H1 (cell line): ENCODE results near the gene USH1C. TPM values are rescaled to one million over a fixed set of nuclear protein-coding genes. Genes with fewer than 3 reads are reported as not detected.

Experiments used
- CTCF ChIA-PET: fragments of 300-600 bp; sonication (Branson Sonifier 250); formaldehyde crosslinking; loops from one replicate; lab custom pipeline; 2021; ENCODE audit not compliant: partially characterized antibody; lab: Charles Lee
- POLR2A ChIA-PET: fragments of 300-600 bp; sonication (Branson Sonifier 250); formaldehyde crosslinking; loops from one replicate; lab custom pipeline; 2021; ENCODE audit warnings: inconsistent platforms; ENCODE audit not compliant: partially characterized antibody; lab: Charles Lee
- DNase-seq, 2 experiments: peaks; one replicate each; pipeline versions ENCODE4 v3.0.0 to v3.0.0-alpha.2; 2010 to 2022; ENCODE audit warnings: low spot score in 2 of 2, low read depth in 1 of 2, mixed read lengths in 1 of 2
- FAIRE-seq: peaks from 2 replicates; lab custom pipeline; 2011; peaks lifted over from hg19 to GRCh38; lab: Jason Lieb, UNC
- H2AFZ ChIP-seq: 2 replicates; pipeline ENCODE4 v1.8.1; 2012; ENCODE audit warnings: low read length, inconsistent platforms
- H2AK5ac ChIP-seq: 2 replicates; pipeline ENCODE4 v1.6.1; 2013; ENCODE audit warnings: low read depth, low read length
- H2BK120ac ChIP-seq: replicated peaks from 2 replicates; pipeline ENCODE3; 2013; ENCODE audit warnings: low read depth, low read length, inconsistent platforms
- H2BK12ac ChIP-seq: 2 replicates; pipeline ENCODE4 v1.6.1; 2013; ENCODE audit warnings: low read depth, low read length
- H2BK15ac ChIP-seq: 2 replicates; pipeline ENCODE4 v1.6.1; 2013; ENCODE audit warnings: low read length
- H2BK20ac ChIP-seq: 2 replicates; pipeline ENCODE4 v1.6.1; 2013; ENCODE audit warnings: low read length
- H2BK5ac ChIP-seq: 2 replicates; pipeline ENCODE4 v1.6.1; 2013; ENCODE audit warnings: low read depth, low read length
- H3K14ac ChIP-seq: 2 replicates; pipeline ENCODE4 v1.6.1; 2013; ENCODE audit warnings: inconsistent platforms; ENCODE audit not compliant: insufficient read length
- H3K18ac ChIP-seq: 2 replicates; pipeline ENCODE4 v1.6.1; 2013; ENCODE audit warnings: low read length; ENCODE audit errors: extremely low read depth
- H3K23ac ChIP-seq: 2 replicates; pipeline ENCODE4 v1.6.1; 2013; ENCODE audit warnings: inconsistent platforms; ENCODE audit not compliant: insufficient read length
- H3K23me2 ChIP-seq: 2 replicates; pipeline ENCODE4 v1.6.1; 2013; ENCODE audit warnings: low read depth, low read length
- H3K27ac ChIP-seq: 2 replicates; pipeline ENCODE4 v1.6.1; 2011; ENCODE audit warnings: low read depth, low read length, inconsistent platforms
- H3K27me3 ChIP-seq, 4 experiments: replicated peaks in 1 of 4; 1 replicate in 1 of 4; 2 replicates in 3 of 4; pipeline versions ENCODE4 v1.6.1 to v1.8.1; 2011 to 2013; ENCODE audit warnings: low read length in 3 of 4, mild to moderate bottlenecking in 3 of 4, inconsistent platforms in 2 of 4, mixed read lengths in 2 of 4, moderate library complexity in 1 of 4; ENCODE audit not compliant: control insufficient read depth in 3 of 4, insufficient read depth in 3 of 4; ENCODE audit errors: extremely low read depth in 1 of 4
- H3K36me3 ChIP-seq, 4 experiments: 2 replicates each; pipeline versions ENCODE4 v1.6.1 to v1.8.1; 2011 to 2013; ENCODE audit warnings: mild to moderate bottlenecking in 4 of 4, low read length in 3 of 4, moderate library complexity in 2 of 4, control low read depth in 1 of 4, inconsistent platforms in 1 of 4; ENCODE audit not compliant: insufficient read depth in 4 of 4, control insufficient read depth in 2 of 4
- H3K4ac ChIP-seq: replicated peaks from 2 replicates; pipeline ENCODE3; 2013; ENCODE audit warnings: low read length, low read depth, mixed read lengths, inconsistent platforms; ENCODE audit not compliant: insufficient read length
- H3K4me1 ChIP-seq, 4 experiments: replicated peaks in 1 of 4; 1 replicate in 1 of 4; 2 replicates in 3 of 4; pipeline versions ENCODE4 v1.6.1 to v1.8.1; 2011 to 2013; ENCODE audit warnings: low read length in 3 of 4, inconsistent platforms in 2 of 4, mixed read lengths in 1 of 4; ENCODE audit not compliant: insufficient read depth in 4 of 4, control insufficient read depth in 3 of 4
- H3K4me2 ChIP-seq, 2 experiments: 2 replicates each; pipeline versions ENCODE4 v1.6.1 to v1.8.1; 2011 to 2013; ENCODE audit warnings: low read depth in 2 of 2, low read length in 2 of 2, control low read depth in 1 of 2, inconsistent platforms in 1 of 2, mild to moderate bottlenecking in 1 of 2; ENCODE audit not compliant: insufficient read depth in 1 of 2
- H3K4me3 ChIP-seq, 4 experiments: fragments of 200-600, 300-600 bp in 1 of 4; sonication (generic), shearing (Covaris generic), sonication (Bioruptor Twin) in 1 of 4; 2 replicates each; pipeline versions ENCODE4 v1.5.1 to v1.8.1; 2011 to 2016; ENCODE audit warnings: low read length in 4 of 4, low read depth in 3 of 4, control low read depth in 2 of 4, inconsistent platforms in 2 of 4, mild to moderate bottlenecking in 2 of 4, mixed read lengths in 1 of 4, moderate library complexity in 1 of 4; ENCODE audit not compliant: insufficient read depth in 2 of 4; ENCODE audit errors: extremely low read depth in 1 of 4
- H3K56ac ChIP-seq: replicated peaks from 2 replicates; pipeline ENCODE3; 2013; ENCODE audit warnings: low read depth, mild to moderate bottlenecking, mixed read lengths, low read length, inconsistent platforms; ENCODE audit not compliant: insufficient read length
- H3K79me1 ChIP-seq: 2 replicates; pipeline ENCODE4 v1.6.1; 2013; ENCODE audit warnings: low read depth, low read length, control low read depth
- H3K79me2 ChIP-seq, 2 experiments: 2 replicates each; pipeline versions ENCODE4 v1.6.1 to v1.8.1; 2012 to 2013; ENCODE audit warnings: low read length in 2 of 2, mild to moderate bottlenecking in 2 of 2, inconsistent platforms in 1 of 2; ENCODE audit not compliant: insufficient read depth in 2 of 2, control insufficient read depth in 1 of 2
- H3K9ac ChIP-seq, 4 experiments: replicated peaks in 1 of 4; 1 replicate in 1 of 4; 2 replicates in 3 of 4; pipeline versions ENCODE4 v1.6.1 to v1.8.1; 2011 to 2013; ENCODE audit warnings: low read depth in 3 of 4, low read length in 3 of 4, control low read depth in 2 of 4, mild to moderate bottlenecking in 2 of 4, moderate library complexity in 2 of 4, inconsistent platforms in 1 of 4; ENCODE audit errors: extremely low read depth in 1 of 4
- H3K9me3 ChIP-seq, 2 experiments: 2 replicates each; pipeline versions ENCODE4 v1.6.1 to v1.8.1; 2012 to 2013; ENCODE audit warnings: mild to moderate bottlenecking in 2 of 2, moderate library complexity in 2 of 2, control low read depth in 1 of 2, inconsistent platforms in 1 of 2, low read depth in 1 of 2, low read length in 1 of 2, mixed read lengths in 1 of 2; ENCODE audit not compliant: insufficient read depth in 2 of 2
- H4K20me1 ChIP-seq, 2 experiments: replicated peaks in 1 of 2; 2 replicates each; pipeline versions ENCODE3 to v1.8.1; 2011 to 2013; ENCODE audit warnings: inconsistent platforms in 2 of 2, low read length in 2 of 2, mild to moderate bottlenecking in 1 of 2; ENCODE audit not compliant: insufficient read depth in 2 of 2, control insufficient read depth in 1 of 2
- H4K5ac ChIP-seq: 2 replicates; pipeline ENCODE4 v1.6.1; 2013; ENCODE audit warnings: low read length, low read depth, mixed read lengths, inconsistent platforms; ENCODE audit not compliant: insufficient read length
- H4K8ac ChIP-seq: 2 replicates; pipeline ENCODE4 v1.8.0; 2013; ENCODE audit warnings: mild to moderate bottlenecking, moderate library complexity, low read length, inconsistent platforms; ENCODE audit not compliant: insufficient read depth; ENCODE audit errors: extremely low read depth
- H4K91ac ChIP-seq: replicated peaks from 2 replicates; pipeline ENCODE3; 2013; ENCODE audit warnings: low read length, mixed read lengths, inconsistent platforms; ENCODE audit not compliant: insufficient read length
- CTCF ChIP-seq, 3 experiments: IDR thresholded peaks; 1 replicate in 2 of 3; 2 replicates in 1 of 3; pipeline versions ENCODE4 v1.5.1 to v1.6.1; 2011; ENCODE audit warnings: low read length in 3 of 3, mild to moderate bottlenecking in 3 of 3, inconsistent platforms in 2 of 3, low read depth in 1 of 3, moderate library complexity in 1 of 3; ENCODE audit not compliant: insufficient read depth in 1 of 3; ENCODE audit errors: control extremely low read depth in 1 of 3
- EGR1 ChIP-seq: IDR thresholded peaks from 2 replicates; pipeline ENCODE4 v1.6.1; 2011; ENCODE audit warnings: low read depth, low read length, borderline replicate concordance
- RAD21 ChIP-seq, 2 experiments: IDR thresholded peaks in 1 of 2; conservative IDR thresholded peaks in 1 of 2; 2 replicates each; pipeline ENCODE4 v1.6.1; 2011; ENCODE audit warnings: low read depth in 2 of 2, low read length in 2 of 2, improper control_type of control experiment in 1 of 2, inconsistent platforms in 1 of 2, mild to moderate bottlenecking in 1 of 2, moderate library complexity in 1 of 2
- SUZ12 ChIP-seq: fragments of 200-600 bp; sonication (generic); IDR thresholded peaks from 2 replicates; pipeline ENCODE4 v1.6.1; 2012; ENCODE audit warnings: mild to moderate bottlenecking, inconsistent platforms, low read length, moderate library complexity, mixed read lengths
- WGBS, 2 experiments: shearing (Covaris generic) in 1 of 2; methylation state at CpG; one replicate each; pipeline versions ENCODE4 v1.1.6 to v1.1.7; 2013 to 2015; ENCODE audit warnings: low lambda C conversion rate in 2 of 2, mixed read lengths in 2 of 2, inconsistent platforms in 1 of 2, low coverage in 1 of 2, missing lambda C conversion rate in 1 of 2; ENCODE audit not compliant: insufficient replicate concordance in 2 of 2, insufficient coverage in 1 of 2, insufficient read length in 1 of 2; ENCODE audit errors: extremely low coverage in 1 of 2, missing lambda C conversion rate in 1 of 2; 5-methylcytosine and 5-hydroxymethylcytosine counted together
- polyA plus RNA-seq, 7 experiments: library from polyadenylated mRNA; depleted of rRNA in 3 of 7; stranded (reverse) in 5 of 7; unstranded in 2 of 7; fragments of >200 nt in 5 of 7; fragments of 200-250 nt in 2 of 7; gene quantifications; 1 replicate in 5 of 7; 2 replicates in 1 of 7; 4 replicates in 1 of 7; pipeline versions ENCODE4 v1.2.1 to v1.2.3, GENCODE V29; 2011 to 2013; ENCODE audit warnings: missing spikeins in 2 of 7, mixed read lengths in 2 of 7
- total RNA-seq: library from RNA; stranded (reverse); fragmentation: NEBNext Ultra II Directional; extraction: Animal tissue kit (Norgen Biotek cat#: 25700); gene quantifications from 2 replicates; pipeline ENCODE4 v1.2.1, GENCODE V29; 2021
- TF ChIP-seq, protein P1 (sequence below): IDR thresholded peaks from 2 replicates; pipeline ENCODE4 v1.6.1; 2012; ENCODE audit warnings: inconsistent platforms

USH1C gene
- total and polyA plus RNA-seq, 2 of the 8 experiments (the other 6 are each of a cell fraction or from before 2014, with no cell fraction given) = 1.3 to 1.6 TPM

DNA sequence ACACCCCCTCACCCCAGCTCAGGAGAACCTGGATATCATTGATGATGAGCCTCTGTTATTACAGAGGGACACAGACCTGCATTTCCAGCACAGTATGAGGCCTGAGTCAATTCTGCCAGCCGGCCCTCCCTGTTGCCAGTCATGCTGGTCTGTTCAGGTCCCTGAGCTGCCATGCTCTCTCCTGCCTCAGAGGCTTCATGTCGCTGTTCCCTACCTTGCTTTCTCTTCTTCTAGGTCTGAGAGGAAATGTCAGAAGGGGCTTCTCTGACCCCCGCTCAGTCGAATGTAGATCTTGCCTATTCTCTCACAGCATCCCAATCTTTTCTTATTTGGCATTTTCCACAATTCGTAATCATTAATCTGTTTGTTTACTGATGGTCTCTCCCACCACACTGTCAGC lies 45.7 kb downstream of the USH1C start:
- CTCF ChIA-PET = interaction anchor here (0.7 to 44.8 kb wide), 25 partner anchors 9 to 266 kb away, joined by 3 to 1414 read pairs (median 4); partner anchors contain the start of genes ABCC8 and KCNJ11
- H3K9ac ChIP-seq = no peak overlapping the region
- no peaks in the 10 kb centered on the region for H3K79me2 ChIP-seq
- H3K4me3 ChIP-seq = no peak overlapping the region
- no peak overlapping the region for H3K56ac ChIP-seq
- H3K36me3 ChIP-seq = no peaks in the 10 kb centered on the region
- H4K20me1 ChIP-seq = no peaks in the 10 kb centered on the region
- H2BK15ac ChIP-seq = no peak overlapping the region
- H3K79me1 ChIP-seq = no peaks in the 10 kb centered on the region
- H2BK120ac ChIP-seq = no peak overlapping the region
- no peak overlapping the region for H3K4me2 ChIP-seq
- H3K27me3 ChIP-seq = no peaks in the 10 kb centered on the region; a peak in 2 of 7 replicates
- H3K18ac ChIP-seq = no peak overlapping the region
- FAIRE-seq = peak; percentile 70
- no peaks in the 10 kb centered on the region for H3K23me2 ChIP-seq
- no peak overlapping the region for H3K23ac ChIP-seq
- no peak overlapping the region for H3K4ac ChIP-seq
- no peak overlapping the region for H4K91ac ChIP-seq
- no peak overlapping the region for H2BK12ac ChIP-seq
- H3K14ac ChIP-seq = no peak overlapping the region
- no peak overlapping the region for H3K27ac ChIP-seq
- H4K5ac ChIP-seq = no peak overlapping the region
- POLR2A ChIA-PET = interaction anchor here (0.8 to 1.5 kb wide), 4 partner anchors 10 to 115 kb away, joined by 3 to 4 read pairs (median 4); partner anchors contain the start of gene OTOG
- H2BK5ac ChIP-seq = no peak overlapping the region
- H4K8ac ChIP-seq = no peak overlapping the region
- no peaks in the 10 kb centered on the region for H3K9me3 ChIP-seq
- no peak overlapping the region for H2AK5ac ChIP-seq
- H3K4me1 ChIP-seq = peaks cover 0 to 6% (median 2%) of the 10 kb centered on the region in 4 experiments; a peak in 3 of 7 replicates
- H2BK20ac ChIP-seq = no peak overlapping the region
- no peak overlapping the region for H2AFZ ChIP-seq
- TF ChIP-seq CTCF (IDR thresholded peaks at IDR 0.05; ENCODE audit: control extremely low read depth in 1 of 3, insufficient read depth in 1 of 3, low read depth in 1 of 3, low read length in 3 of 3) (peak; percentile 48 to 61 (median 57); a peak in 3 of 4 replicates), RAD21 (IDR thresholded peaks at IDR 0.05 in 1 of 2, conservative IDR thresholded peaks at IDR 0.05 in 1 of 2; ENCODE audit: low read depth in 2 of 2, low read length in 2 of 2) (peak in 1 of 2 experiments; percentile 23; a peak in 1 of 4 replicates), EGR1 (no peak), SUZ12 (no peak)
- TF ChIP-seq, protein P1, sequence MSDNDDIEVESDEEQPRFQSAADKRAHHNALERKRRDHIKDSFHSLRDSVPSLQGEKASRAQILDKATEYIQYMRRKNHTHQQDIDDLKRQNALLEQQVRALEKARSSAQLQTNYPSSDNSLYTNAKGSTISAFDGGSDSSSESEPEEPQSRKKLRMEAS = 0 out of 2 replicates have a peak, but pooled peaks have one; percentile 5
- 75% methylated on average over 5 of the region's 5 CpGs; no CpG with 5 or more reads in 1 of the 2 experiments for WGBS, 2 experiments
- DNase-seq = peak in 1 of 2 experiments; percentile 52
